Neuronal stem cell (in vitro differentiated cells): ENCODE measurements around the gene CDH13.

Source experiments
- DNase-seq: peaks from one replicate; pipeline ENCODE4 v3.0.0-alpha.2; 2013; ENCODE audit warnings: low spot score
- H2AFZ ChIP-seq: one replicate; pipeline ENCODE4 v1.6.1; 2013; ENCODE audit warnings: mild to moderate bottlenecking, low read length, inconsistent platforms
- H2AK5ac ChIP-seq: 2 replicates; pipeline ENCODE4 v1.6.1; 2013; ENCODE audit warnings: low read depth, mild to moderate bottlenecking, inconsistent platforms, low read length, moderate library complexity, mixed read lengths
- H2BK120ac ChIP-seq: 2 replicates; pipeline ENCODE4 v1.6.1; 2013; ENCODE audit warnings: low read depth, mild to moderate bottlenecking, inconsistent platforms, low read length, moderate library complexity, mixed read lengths
- H2BK12ac ChIP-seq: one replicate; pipeline ENCODE4 v1.6.1; 2013; ENCODE audit warnings: low read length, inconsistent platforms
- H2BK15ac ChIP-seq: 2 replicates; pipeline ENCODE4 v1.6.1; 2013; ENCODE audit warnings: mild to moderate bottlenecking, low read length, inconsistent platforms, mixed read lengths
- H2BK5ac ChIP-seq: one replicate; pipeline ENCODE4 v1.6.1; 2013; ENCODE audit warnings: inconsistent platforms, mild to moderate bottlenecking, low read length, moderate library complexity
- H3K14ac ChIP-seq: one replicate; pipeline ENCODE4 v1.6.1; 2013; ENCODE audit warnings: low read length, inconsistent platforms
- H3K18ac ChIP-seq: 2 replicates; pipeline ENCODE4 v1.6.1; 2013; ENCODE audit warnings: low read length, inconsistent platforms
- H3K23ac ChIP-seq: 2 replicates; pipeline ENCODE4 v1.6.1; 2013; ENCODE audit warnings: low read depth, mild to moderate bottlenecking, mixed read lengths, low read length, inconsistent platforms; ENCODE audit not compliant: poor library complexity
- H3K27ac ChIP-seq: replicated peaks from 3 replicates; pipeline ENCODE4 v1.5.1; 2013; ENCODE audit warnings: low read length, inconsistent platforms
- H3K27me3 ChIP-seq, 3 experiments: 2 replicates each; pipeline ENCODE4 v1.6.1; 2013; ENCODE audit warnings: low read length in 3 of 3, mild to moderate bottlenecking in 2 of 3, inconsistent platforms in 1 of 3, low read depth in 1 of 3, mixed read lengths in 1 of 3, moderate library complexity in 1 of 3; ENCODE audit not compliant: control insufficient read depth in 3 of 3, insufficient read depth in 3 of 3
- H3K36me3 ChIP-seq, 2 donors: replicated peaks in 1 of 2; 2 replicates each; pipeline ENCODE4 v1.6.1; 2013; ENCODE audit warnings: low read length in 2 of 2; ENCODE audit not compliant: control insufficient read depth in 2 of 2, insufficient read depth in 2 of 2
- H3K4ac ChIP-seq: 2 replicates; pipeline ENCODE4 v1.6.1; 2013; ENCODE audit warnings: inconsistent platforms, mild to moderate bottlenecking, low read length, moderate library complexity
- H3K4me1 ChIP-seq, 2 donors: 1 replicate in 1 of 2; 2 replicates in 1 of 2; pipeline ENCODE4 v1.6.1; 2013; ENCODE audit warnings: low read length in 2 of 2, low read depth in 1 of 2; ENCODE audit not compliant: control insufficient read depth in 2 of 2, insufficient read depth in 1 of 2
- H3K4me2 ChIP-seq: one replicate; pipeline ENCODE4 v1.6.1; 2013; ENCODE audit warnings: mild to moderate bottlenecking, low read length, inconsistent platforms; ENCODE audit not compliant: insufficient read depth, poor library complexity, severe bottlenecking
- H3K4me3 ChIP-seq, 2 donors: 2 replicates each; pipeline ENCODE4 v1.5.1; 2013; ENCODE audit warnings: low read length in 2 of 2, mild to moderate bottlenecking in 2 of 2, inconsistent platforms in 1 of 2, moderate library complexity in 1 of 2
- H3K79me1 ChIP-seq: one replicate; pipeline ENCODE4 v1.6.1; 2013; ENCODE audit warnings: low read depth, mild to moderate bottlenecking, inconsistent platforms, low read length, moderate library complexity
- H3K9ac ChIP-seq: one replicate; pipeline ENCODE4 v1.6.1; 2013; ENCODE audit warnings: mild to moderate bottlenecking, low read depth, low read length, inconsistent platforms; ENCODE audit not compliant: poor library complexity
- H3K9me3 ChIP-seq, 2 donors: replicated peaks in 1 of 2; 2 replicates each; pipeline versions ENCODE3 to v1.6.1; 2013; ENCODE audit warnings: low read length in 2 of 2, mild to moderate bottlenecking in 2 of 2, inconsistent platforms in 1 of 2, low read depth in 1 of 2, mixed read lengths in 1 of 2, moderate library complexity in 1 of 2; ENCODE audit not compliant: control insufficient read depth in 2 of 2, insufficient read depth in 1 of 2
- H4K8ac ChIP-seq: one replicate; pipeline ENCODE4 v1.6.1; 2013; ENCODE audit warnings: low read depth, mild to moderate bottlenecking, inconsistent platforms, low read length, moderate library complexity
- H4K91ac ChIP-seq: one replicate; pipeline ENCODE4 v1.6.1; 2013; ENCODE audit warnings: low read length, low read depth, mild to moderate bottlenecking, inconsistent platforms; ENCODE audit not compliant: poor library complexity
- WGBS, 2 donors: extraction: QIAGEN DNeasy Blood & Tissue Kit; methylation state at CpG; one replicate each; pipeline ENCODE4 v1.1.7; 2013; ENCODE audit warnings: missing lambda C conversion rate in 2 of 2, mixed read lengths in 1 of 2; ENCODE audit not compliant: insufficient read length in 2 of 2, insufficient replicate concordance in 1 of 2; ENCODE audit errors: extremely low coverage in 2 of 2; 5-methylcytosine and 5-hydroxymethylcytosine counted together

CDH13 gene

GRCh38 chr16:82810077-82810476 is 183.3 kb downstream of the CDH13 start:
- Histone ChIP-seq H2BK5ac (no peak overlapping the region), H3K18ac (no peak overlapping the region), H2BK120ac (no peak overlapping the region), H3K27me3 (no peaks in the 10 kb centered on the region), H3K4me1 (no peaks in the 10 kb centered on the region), H3K27ac (no peak overlapping the region), H4K8ac (no peak overlapping the region), H3K36me3 (no peaks in the 10 kb centered on the region), H3K4me2 (no peak overlapping the region), H2BK15ac (no peak overlapping the region), H3K9me3 (no peaks in the 10 kb centered on the region), H2BK12ac (no peak overlapping the region), H3K9ac (no peak overlapping the region), H3K14ac (no peak overlapping the region), H2AFZ (no peak overlapping the region), H3K79me1 (no peaks in the 10 kb centered on the region), H3K4me3 (no peak overlapping the region), H2AK5ac (no peak overlapping the region), H4K91ac (no peak overlapping the region), H3K4ac (no peak overlapping the region), H3K23ac (no peak overlapping the region)
- DNase-seq = no peak
- WGBS, 2 donors = no CpG with 5 or more reads among the region's 6 CpGs

- no peak overlapping the region for H2BK120ac ChIP-seq
- H3K27ac ChIP-seq = no peak overlapping the region
- H3K4me2 ChIP-seq = no peak overlapping the region
- H3K9me3 ChIP-seq = no peaks in the 10 kb centered on the region
- no peak overlapping the region for H2AK5ac ChIP-seq
- DNase-seq = no peak
- H3K18ac ChIP-seq = no peak overlapping the region
- no peak overlapping the region for H2BK12ac ChIP-seq
- H2BK15ac ChIP-seq = no peak overlapping the region
- no peaks in the 10 kb centered on the region for H3K79me1 ChIP-seq
- H3K23ac ChIP-seq = no peak overlapping the region
- H4K8ac ChIP-seq = no peak overlapping the region
- no peak overlapping the region for H3K4me3 ChIP-seq
- H4K91ac ChIP-seq = no peak overlapping the region
- WGBS, 2 donors = no CpG with 5 or more reads among the region's 3 CpGs
- no peak overlapping the region for H3K4ac ChIP-seq
- no peaks in the 10 kb centered on the region for H3K4me1 ChIP-seq
- H3K9ac ChIP-seq = no peak overlapping the region
- H3K36me3 ChIP-seq = no peaks in the 10 kb centered on the region
- no peak overlapping the region for H3K14ac ChIP-seq
- H2BK5ac ChIP-seq = no peak overlapping the region
- no peaks in the 10 kb centered on the region for H3K27me3 ChIP-seq
- H2AFZ ChIP-seq = no peak overlapping the region
Measured at GRCh38 chr16:82814059-82814458, 187.3 kb downstream of the CDH13 start.

GRCh38 chr16:82819286-82819685 is 192.5 kb downstream of the CDH13 start:
- Histone ChIP-seq H3K27ac (no peak overlapping the region), H4K91ac (no peak overlapping the region), H4K8ac (no peak overlapping the region), H3K27me3 (no peaks in the 10 kb centered on the region), H2BK15ac (no peak overlapping the region), H3K9ac (no peak overlapping the region), H3K79me1 (no peaks in the 10 kb centered on the region), H3K4me3 (no peak overlapping the region), H3K36me3 (no peaks in the 10 kb centered on the region), H3K4me1 (peaks cover 0 to 4% of the 10 kb centered on the region in 2 donors), H2AFZ (no peak overlapping the region), H3K23ac (no peak overlapping the region), H3K18ac (no peak overlapping the region), H3K4ac (no peak overlapping the region), H2AK5ac (no peak overlapping the region), H3K14ac (no peak overlapping the region), H3K9me3 (no peaks in the 10 kb centered on the region), H2BK12ac (no peak overlapping the region), H2BK5ac (no peak overlapping the region), H2BK120ac (no peak overlapping the region), H3K4me2 (no peak overlapping the region)
- DNase-seq = no peak

GRCh38 chr16:82820855-82821254 is 194.1 kb downstream of the CDH13 start:
- H3K23ac ChIP-seq = no peak overlapping the region
- H3K27ac ChIP-seq = no peak overlapping the region
- H3K79me1 ChIP-seq = no peaks in the 10 kb centered on the region
- H2BK5ac ChIP-seq = no peak overlapping the region
- H4K91ac ChIP-seq = no peak overlapping the region
- H2AK5ac ChIP-seq = no peak overlapping the region
- no peak overlapping the region for H2BK120ac ChIP-seq
- H3K27me3 ChIP-seq = no peaks in the 10 kb centered on the region
- H2BK12ac ChIP-seq = no peak overlapping the region
- H3K9me3 ChIP-seq = no peaks in the 10 kb centered on the region
- H3K4me2 ChIP-seq = no peak overlapping the region
- peaks cover 0 to 4% of the 10 kb centered on the region in 2 donors for H3K4me1 ChIP-seq
- H3K4ac ChIP-seq = no peak overlapping the region
- no peaks in the 10 kb centered on the region for H3K36me3 ChIP-seq
- H3K18ac ChIP-seq = no peak overlapping the region
- no peak overlapping the region for H4K8ac ChIP-seq
- H2AFZ ChIP-seq = no peak overlapping the region
- no peak overlapping the region for H2BK15ac ChIP-seq
- H3K9ac ChIP-seq = no peak overlapping the region
- no peak overlapping the region for H3K4me3 ChIP-seq
- no peak for DNase-seq
- no peak overlapping the region for H3K14ac ChIP-seq
- no CpG with 5 or more reads among the region's 2 CpGs for WGBS, 2 donors
